ENCODE data around the gene PRPF18.

DNA sequence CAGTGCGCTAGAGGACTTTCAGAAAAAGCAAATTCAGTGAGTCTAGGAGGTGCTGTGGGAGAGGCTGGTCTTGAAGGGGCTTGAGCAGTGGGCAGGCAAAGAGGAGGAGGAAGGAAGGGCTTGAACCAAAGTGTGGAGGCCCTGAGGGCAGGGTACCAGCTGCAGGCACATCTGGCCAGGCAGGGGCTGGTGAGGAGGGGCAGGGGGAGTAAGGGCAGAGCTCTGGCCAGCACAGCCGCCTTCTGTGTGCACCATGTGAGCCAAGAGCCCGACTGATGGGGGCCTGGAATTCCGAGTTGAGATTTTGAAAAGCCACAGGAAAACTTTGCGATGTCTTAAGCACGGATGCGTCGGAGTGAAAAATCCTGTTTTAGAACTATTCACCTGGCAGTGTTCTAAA, 74.5 kb downstream of the PRPF18 start:
- TF ChIP-seq, protein P1, sequence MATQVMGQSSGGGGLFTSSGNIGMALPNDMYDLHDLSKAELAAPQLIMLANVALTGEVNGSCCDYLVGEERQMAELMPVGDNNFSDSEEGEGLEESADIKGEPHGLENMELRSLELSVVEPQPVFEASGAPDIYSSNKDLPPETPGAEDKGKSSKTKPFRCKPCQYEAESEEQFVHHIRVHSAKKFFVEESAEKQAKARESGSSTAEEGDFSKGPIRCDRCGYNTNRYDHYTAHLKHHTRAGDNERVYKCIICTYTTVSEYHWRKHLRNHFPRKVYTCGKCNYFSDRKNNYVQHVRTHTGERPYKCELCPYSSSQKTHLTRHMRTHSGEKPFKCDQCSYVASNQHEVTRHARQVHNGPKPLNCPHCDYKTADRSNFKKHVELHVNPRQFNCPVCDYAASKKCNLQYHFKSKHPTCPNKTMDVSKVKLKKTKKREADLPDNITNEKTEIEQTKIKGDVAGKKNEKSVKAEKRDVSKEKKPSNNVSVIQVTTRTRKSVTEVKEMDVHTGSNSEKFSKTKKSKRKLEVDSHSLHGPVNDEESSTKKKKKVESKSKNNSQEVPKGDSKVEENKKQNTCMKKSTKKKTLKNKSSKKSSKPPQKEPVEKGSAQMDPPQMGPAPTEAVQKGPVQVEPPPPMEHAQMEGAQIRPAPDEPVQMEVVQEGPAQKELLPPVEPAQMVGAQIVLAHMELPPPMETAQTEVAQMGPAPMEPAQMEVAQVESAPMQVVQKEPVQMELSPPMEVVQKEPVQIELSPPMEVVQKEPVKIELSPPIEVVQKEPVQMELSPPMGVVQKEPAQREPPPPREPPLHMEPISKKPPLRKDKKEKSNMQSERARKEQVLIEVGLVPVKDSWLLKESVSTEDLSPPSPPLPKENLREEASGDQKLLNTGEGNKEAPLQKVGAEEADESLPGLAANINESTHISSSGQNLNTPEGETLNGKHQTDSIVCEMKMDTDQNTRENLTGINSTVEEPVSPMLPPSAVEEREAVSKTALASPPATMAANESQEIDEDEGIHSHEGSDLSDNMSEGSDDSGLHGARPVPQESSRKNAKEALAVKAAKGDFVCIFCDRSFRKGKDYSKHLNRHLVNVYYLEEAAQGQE (IDR thresholded peaks at IDR 0.05) = no peak
- no peak for TF ChIP-seq MAZ (IDR thresholded peaks at IDR 0.05; ENCODE audit: borderline replicate concordance, low read depth, low read length)
- TF ChIP-seq, protein P2, sequence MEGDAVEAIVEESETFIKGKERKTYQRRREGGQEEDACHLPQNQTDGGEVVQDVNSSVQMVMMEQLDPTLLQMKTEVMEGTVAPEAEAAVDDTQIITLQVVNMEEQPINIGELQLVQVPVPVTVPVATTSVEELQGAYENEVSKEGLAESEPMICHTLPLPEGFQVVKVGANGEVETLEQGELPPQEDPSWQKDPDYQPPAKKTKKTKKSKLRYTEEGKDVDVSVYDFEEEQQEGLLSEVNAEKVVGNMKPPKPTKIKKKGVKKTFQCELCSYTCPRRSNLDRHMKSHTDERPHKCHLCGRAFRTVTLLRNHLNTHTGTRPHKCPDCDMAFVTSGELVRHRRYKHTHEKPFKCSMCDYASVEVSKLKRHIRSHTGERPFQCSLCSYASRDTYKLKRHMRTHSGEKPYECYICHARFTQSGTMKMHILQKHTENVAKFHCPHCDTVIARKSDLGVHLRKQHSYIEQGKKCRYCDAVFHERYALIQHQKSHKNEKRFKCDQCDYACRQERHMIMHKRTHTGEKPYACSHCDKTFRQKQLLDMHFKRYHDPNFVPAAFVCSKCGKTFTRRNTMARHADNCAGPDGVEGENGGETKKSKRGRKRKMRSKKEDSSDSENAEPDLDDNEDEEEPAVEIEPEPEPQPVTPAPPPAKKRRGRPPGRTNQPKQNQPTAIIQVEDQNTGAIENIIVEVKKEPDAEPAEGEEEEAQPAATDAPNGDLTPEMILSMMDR (IDR thresholded peaks at IDR 0.05) = no peak

All from A549 (cell line).